Stimulated activated CD4-positive, alpha-beta T cell treated with anti-CD3 and anti-CD28 coated beads, Interleukin-4, amount 100 ng/mL, for 24 hours (primary cell): ENCODE measurements around the gene MUC13.
A peak's percentile ranks its signal among the peaks of the same experiment; 100 is the strongest.

ENCODE experiments used
- DNase-seq: peaks from one replicate; pipeline ENCODE4 v3.0.0-alpha.2; 2020

The MUC13 gene

DNA sequence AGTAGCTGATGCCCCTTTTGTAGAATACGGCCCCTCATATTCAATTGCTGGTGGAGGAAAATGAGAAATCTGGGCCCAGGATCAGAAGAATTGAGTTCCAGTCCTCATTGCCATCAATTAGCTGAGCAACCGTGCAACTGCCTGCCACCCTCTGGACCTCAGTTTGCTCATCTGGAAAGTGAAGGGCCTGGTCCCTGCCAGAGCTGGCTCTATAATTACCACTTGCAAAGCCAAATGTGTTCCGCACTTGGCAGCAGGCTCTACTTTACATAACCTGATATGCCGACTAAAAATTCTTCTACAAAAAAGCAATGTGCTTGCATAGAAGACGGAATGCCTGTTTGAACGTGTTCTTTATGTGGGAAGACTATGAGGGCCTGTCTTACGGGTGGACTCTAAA is 38.8 kb downstream of the MUC13 start:
- DNase-seq: no peak

DNA sequence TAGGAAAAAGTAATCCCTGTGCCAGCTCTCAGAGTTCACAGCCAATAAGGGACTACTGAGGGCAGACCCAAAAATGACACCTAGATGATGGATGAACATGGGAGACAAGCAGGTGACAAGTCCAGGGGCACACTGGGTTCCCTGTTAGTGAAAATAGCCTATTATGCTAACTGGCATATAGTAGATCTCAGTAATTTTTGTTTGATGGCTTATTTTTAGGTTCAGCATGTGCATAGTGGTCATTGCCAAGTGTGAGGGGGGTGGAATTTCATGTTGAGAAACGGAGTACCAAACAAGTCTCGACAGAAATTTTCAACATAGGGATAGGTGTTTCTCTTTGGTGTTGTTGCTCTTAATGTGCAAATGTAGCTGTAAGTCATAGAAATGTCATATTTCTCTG is 41.0 kb downstream of the MUC13 start:
- DNase-seq: no peak

DNA sequence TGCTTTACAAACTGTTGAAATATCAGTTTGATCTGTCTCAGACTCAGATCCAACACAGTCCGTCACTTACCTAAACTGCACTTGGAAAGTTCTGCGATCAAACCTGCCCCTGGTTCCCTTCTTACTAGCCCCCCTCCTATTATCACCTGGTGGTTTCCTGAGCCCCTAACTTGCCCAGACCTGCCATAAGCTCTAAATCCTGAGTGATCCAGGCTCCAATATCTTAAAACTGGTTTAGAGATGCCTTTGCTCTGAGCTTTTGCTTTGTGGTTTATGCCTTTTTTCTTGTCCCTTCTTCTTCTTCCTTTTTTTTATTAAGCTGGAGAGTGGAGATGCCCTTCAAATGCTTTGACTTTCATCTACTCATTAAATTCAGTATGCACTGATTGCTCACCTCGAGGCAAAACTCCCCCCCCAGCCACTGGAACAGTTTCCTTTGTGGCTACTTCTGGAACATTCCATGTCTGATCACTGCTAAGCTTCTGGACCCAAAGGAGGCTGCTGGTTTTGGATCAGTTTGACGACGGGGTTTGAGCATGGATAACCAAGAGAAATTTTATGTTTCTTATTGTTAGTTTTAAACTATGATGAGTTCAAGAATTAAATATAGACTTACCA is 43.9 kb downstream of the MUC13 start:
- DNase-seq: no peak

DNA sequence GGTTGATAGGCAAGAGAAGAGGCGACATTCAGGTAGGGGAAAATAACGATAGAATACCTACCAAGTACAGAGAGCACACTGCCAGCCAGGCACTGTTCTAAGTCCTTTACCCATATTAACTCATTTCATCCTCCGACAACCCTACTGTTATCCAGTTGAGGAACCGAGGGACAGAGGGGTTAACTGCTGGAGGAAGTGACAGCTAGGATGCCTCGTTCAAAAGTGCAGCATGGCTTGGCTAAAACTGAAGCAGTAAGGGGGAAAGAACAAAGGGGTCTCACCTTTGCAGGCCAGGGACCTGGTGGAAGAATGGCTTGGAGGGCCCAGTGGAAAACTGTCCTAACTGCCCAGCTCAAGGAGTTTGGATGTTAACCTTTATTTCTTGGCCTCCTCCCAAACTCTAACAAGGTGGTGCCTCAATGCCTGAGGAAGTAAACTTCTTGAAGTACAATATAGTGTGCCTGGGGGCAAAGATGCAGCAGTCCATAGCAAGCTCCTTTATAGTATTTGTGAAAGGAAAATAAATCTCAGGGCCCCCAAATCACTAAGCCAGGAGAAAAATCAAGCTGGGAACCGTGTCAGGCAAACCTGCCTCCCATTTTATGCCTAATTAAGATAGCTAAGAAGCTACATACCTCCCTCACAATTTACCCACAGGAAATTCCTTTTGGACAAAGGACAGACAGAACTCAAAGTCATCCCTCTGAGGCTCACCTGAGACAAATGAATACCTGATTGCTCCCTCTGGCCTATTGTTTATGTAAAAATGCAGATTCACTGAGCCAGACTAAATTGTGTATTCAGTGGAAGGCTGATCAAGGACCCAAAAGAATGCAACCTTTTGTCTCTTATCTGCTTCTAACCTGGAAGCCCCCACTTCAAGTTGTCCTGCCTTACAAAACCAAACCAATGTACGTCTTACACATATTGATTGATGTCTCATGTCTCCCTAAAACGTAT is 45.8 kb downstream of the MUC13 start:
- no peak for DNase-seq

DNA sequence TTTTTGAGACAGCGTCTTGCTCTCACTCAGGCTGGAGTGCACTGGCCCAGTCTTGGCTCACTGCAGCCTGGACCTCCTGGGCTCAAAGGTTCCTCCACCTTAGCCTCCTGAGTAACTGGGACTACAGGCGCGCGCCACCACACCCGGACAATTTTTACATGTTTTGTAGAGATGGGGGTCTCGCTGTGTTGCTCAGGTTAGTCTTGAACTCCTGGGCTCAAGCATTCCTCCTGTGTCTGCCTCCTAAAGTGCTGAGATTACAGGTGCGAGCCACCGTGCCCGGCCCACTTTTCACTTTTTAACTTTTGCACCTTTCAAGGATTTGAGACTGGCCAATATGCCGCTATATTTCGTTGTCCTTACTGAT is 46.6 kb downstream of the MUC13 start:
- no peak for DNase-seq

DNA sequence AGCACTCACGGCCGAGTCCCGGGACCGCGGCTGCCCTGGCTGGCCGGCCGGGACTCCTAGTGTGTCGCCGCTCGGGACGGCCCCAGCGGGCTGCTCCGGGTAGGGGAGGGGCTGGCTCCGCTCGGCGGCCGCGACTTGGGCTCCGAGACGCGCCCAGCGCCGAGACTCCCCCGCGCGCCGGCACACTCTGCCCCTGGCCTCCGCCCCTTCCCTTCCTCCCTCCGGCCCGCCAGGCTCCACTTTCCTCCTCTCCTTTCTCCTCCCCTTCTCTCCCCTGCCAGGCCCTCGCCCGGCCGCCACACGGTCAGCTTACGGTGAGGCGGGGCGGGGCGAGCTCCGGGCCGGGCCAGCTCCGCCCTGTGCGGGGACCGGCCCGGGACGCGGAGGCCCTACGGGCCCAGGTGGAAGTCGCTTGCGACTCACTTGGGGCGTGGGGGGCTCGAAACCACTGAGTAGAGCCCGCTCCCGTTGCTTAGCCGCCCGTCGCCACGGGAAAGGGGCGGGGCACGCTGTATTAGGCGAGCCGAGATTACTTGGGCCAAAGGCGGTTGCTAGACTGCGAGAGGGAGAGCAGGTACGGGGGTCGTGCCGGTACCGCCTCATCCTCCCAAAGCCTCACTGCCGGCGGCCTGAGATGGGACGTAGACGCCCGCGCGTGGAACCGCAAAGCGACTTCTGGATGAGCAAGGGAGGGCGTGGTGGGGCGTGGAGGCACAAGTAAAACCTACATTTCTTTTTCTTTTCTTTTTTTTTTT is 47.2 kb downstream of the MUC13 start, which contains the start of gene ITGB5:
ITGB5 (minus strand) TSS at position 189 of the 755 bp plus-strand sequence. CDS start 365 bp downstream, outside the sequence.
- peak; percentile 17 for DNase-seq

DNA sequence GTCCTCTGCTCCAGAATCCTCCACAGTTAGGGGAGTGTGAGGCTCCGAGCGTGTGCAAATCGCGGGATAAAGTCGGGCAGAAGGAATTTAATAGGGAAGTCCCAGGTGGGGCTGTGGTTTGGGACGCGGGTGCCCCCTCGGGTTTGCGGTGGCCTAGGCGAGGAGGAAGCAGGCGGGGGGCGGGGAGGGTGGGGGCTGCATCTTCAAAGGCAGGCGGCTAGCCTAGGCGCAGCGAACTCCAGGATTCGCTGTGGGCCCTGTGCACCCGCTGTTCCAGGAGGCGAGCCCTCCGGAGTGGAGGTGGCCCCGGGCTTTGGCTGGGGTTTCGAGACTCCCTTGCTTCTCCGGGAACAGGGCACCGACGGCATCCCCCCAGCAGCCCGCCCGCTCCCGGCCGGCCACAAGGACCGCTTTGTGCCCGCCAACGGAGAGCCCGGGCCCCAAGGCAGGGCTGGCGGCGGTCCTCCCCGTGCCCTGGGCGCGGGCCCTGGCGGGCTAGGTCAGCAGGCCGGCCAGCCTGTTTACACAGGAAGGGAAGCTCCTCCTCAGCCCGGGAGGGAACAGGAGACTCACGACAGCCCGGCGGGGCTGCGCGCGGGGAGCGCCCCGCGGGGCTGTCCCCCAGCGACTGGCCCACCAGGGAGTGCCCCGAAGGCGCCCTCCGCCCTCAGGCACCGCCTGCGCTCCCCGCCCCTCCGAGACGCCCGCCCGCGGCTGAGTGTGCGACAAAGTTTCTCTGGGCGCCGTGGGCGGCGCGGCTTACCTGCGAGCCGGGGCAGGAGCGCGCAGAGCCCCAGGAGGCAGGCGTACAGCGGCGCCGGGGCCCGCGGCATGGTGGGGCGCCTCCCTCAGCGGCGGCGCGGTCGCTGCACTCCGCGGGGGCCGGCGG is 48.1 kb downstream of the MUC13 start:
- peak; percentile 17 for DNase-seq

DNA sequence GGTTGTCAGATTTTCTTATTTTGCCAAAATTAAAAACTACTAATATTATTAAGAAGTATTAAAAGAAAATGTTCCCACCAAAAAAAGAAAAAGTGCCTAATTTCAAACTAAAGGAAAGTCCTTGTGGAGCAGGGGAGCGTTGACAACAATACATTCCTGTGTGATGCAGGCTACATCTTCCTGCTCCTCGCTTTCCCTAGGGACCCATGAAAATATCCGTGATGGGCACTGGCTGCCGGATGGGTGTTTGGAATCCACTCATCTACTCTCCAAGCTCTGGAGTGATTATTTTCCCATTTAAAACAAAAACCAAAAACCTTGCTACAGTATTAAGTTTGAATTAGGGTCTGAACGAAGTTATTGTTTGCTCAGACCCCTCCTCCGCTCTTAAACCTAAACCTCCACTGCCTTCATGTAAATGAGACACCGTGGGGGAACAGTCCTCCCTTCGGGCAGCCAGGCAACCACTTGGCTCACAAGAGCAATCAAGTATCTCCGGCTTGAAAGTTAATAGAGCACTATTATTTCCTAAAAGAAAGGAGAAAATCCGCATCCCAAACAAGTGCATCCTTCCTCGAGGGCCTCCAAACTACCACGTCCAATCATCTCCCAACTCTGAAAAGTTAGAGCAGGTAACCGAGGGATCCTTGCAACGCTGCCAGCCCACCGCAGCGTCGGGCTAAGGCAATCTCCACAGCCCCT is 48.9 kb downstream of the MUC13 start:
- no peak for DNase-seq

DNA sequence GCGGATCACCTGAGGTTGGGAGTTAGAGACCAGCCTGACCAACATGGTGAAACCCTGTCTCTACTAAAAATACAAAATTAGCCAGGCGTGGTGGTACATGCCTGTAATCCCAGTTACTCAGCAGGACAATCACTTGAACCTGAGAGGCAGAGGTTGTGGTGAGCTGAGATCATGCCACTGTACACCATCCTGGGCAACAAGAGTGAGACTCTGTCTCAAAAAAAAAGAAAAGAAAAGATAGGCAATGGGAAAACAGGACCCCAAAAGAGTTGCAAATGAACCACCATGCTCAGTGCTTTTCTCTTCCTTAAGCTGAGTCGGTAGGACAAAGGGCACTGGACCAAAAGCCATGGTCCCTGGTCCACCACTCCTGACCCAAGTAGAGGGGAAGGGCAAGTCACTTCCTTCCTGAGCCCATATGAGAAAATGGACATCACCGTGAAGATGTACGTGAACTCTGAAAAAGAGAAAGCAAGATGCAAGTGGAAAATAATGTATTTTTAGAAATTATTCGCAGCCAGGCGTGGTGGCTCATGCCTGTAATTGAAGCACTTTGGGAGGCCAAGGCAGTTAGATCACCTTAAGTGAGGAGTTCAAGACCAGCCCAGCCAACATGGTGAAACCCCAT is 50.0 kb downstream of the MUC13 start:
- DNase-seq: no peak

DNA sequence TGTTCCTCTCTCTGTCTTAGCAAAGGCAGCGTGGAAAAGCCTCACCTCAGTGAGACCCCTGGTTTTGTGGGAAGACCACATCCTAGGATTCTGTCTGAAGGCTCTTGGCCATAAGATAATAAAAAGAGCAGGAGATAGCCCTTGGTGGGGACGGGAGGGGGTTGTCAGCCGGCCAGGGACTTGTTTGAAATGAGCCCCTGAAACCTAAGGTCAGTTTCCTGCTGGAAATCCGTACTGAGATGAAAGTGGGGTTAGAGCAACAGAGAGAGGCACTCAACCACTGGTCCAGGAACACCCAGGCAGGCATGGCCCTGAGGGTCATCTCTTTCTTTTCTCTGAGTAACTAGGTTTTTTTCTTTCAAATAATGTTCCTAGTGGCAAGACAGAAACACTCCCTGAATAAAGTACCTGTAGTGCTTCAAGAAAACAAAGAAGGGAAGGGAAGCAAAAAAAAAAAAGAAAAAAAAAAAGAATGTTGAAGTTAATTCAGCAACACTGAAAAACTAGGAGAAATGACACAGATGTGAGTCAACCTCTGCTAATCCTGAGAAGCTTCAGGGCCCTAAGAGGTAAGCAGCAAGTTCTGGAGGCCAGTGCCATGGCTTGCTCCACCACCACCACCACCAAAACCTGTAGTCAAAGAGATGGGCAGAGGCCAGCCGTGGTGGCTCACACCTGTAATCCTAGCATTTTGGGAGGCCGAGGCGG is 50.6 kb downstream of the MUC13 start:
- DNase-seq: no peak

DNA sequence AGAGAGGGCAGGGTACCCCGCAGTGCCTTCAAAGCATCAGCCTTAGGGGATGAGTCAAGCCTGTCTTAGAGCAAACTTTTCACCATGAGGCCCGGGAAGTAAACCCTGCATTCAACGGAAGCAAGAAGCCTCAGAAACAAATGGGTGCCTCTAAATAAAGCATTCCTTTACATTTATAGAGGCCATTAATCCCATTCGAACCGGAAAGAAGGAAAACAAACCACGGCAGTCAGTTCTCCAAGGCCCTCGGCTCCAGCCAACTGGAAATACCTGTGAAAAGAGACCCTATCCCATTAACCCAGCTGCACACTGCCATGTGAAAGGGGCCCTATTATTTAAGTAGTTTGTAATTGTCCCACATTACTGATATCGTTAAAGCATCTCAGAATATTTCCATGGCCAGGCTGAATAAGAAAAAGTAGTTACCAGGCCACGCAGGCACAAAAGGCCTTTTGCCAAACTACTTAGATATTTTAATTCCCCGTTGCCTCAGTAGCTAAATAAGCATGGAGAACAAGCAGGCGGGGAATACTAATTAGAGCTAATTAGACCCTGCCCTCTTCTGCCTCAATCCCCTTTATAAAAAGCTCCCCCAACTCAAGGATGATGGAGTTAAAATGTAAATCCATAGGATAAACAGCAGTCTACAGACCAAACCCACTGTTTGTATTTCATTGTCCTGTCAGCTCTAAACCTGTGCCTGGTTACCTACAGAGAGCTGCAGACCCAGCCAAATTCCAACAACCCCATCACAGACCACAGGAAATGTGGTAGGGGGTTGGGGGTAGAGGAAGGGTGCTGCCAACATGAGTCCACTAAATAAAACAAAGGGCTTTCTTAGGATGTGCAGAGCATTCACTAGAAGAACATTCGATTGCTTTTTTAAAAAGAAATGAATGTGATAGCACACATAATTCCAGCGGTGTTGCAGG is 51.5 kb downstream of the MUC13 start:
- DNase-seq: no peak

DNA sequence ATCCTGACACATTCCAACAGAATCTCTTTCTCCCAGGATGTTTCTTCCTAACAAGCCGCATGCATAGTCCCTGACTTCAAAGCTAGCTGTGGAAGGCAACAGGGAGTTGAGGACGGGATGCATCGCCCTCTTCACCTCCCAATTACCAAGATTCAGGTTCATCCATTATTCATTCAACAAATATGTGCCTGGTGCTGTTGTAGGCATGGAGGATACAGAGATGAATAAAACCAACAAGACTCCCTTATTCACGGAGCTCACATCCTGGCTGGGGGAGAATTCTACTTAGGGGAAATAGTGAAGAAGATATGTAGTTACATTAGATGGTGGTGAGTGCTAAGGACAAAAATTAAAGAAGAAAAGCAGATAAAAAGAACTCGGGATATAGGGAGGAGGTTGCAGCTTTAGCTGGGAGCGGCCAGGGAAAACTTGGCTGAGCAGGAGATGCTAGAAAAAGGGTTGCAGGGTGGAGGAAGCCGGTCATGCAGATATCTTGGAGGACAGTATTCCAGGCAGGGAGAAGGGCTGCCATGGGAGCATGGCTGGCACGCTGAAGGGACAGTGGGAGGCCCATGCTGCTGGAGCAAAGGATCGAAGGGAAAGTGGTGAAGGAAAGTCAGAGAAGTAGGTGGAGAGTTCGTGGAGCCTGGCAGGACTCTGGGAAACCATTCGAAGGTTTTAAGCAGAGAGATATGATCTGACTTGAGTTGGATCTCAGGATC is 52.4 kb downstream of the MUC13 start:
- DNase-seq: no peak

DNA sequence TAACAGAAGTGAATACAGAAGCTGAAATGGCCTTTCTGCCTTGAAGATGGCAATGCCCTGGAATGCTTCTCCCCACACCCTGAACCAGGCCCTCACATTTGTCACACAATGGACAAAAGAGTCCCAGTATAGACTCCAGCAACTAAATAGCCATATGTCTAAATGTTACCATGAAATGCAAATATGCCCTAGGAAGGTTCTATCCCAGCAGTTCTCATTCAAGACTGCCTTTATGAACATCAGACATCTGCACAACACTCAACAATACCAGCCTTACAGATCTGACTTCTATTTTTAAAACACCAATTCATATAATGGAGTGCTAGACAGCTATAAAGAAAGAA is 55.2 kb downstream of the MUC13 start:
- DNase-seq: no peak

DNA sequence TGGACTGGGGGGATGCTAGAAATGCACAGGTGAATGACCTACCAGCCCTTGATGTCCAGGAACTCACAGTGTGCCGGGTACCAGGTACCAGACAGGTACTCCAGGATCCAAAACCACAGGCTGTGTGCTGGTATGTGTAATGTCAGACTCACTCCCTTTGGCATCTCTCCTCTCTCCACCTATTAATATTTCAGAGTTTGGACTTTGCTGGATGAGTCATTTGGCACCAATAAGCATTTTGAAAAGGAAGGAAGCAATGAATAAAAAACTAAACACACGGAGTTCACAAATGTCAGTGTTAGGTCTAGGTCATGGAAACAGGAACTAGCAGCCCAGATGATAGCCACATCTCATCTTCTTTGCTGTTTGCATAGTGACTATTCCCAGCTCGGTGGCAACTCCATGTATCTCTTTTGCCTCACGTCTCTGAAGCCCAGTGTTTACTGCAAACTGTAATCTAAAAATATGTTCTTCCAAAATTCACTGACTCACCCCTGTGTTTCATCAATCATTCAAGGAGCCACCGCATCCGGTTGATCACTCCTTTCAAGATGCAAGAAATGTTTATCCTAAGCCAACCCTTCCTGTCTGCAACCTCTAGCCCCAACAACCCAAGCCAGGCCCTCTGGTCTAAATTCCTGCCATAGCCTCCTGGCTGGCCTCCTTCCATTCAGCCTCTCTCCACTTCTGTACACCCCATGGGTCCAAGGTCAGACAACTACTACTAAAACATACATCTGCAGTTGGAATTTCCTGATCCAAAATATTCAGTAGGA is 55.8 kb downstream of the MUC13 start:
- DNase-seq: no peak

DNA sequence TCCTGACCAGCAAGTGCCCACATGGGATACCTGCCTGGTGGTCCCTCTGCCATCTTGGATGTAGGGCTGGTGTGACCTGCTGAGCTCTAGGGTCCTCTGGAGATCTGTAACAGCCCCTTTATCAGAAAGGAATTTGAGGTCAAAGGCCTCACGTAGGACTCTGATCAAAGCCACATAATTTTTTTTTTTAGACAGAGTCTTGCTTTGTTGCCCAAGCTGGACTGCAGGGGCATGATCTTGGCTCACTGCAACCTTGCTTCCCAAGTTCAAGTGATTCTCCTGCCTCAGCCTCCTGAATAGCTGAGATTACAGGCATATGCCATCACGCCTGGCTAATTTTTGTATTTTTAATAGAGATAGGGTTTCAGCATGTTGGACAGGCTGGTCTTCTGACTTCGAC is 56.9 kb downstream of the MUC13 start:
- no peak for DNase-seq

DNA sequence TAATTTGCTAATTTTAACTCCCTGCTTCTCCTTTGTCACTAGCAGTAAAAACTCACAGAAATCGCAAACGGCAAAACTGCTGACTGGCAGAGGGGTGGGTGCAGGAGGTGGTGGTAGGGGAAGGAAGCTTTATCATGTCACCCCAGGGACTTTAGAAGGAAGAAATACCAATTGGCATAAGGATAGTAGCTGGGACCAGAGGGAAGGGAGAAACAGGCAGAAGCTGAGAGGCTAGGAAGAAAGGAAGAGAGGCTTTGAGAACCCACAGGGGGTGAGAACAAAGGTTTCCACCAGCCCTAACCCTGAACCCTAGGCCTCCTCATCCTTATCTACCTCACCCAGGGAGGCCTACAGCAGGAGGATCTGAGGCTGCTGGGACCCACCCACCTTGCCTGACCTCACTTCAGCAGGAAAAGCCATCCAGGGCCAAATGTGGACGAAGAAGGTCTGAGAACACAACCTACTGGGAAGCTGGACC is 58.1 kb downstream of the MUC13 start:
- no peak for DNase-seq

DNA sequence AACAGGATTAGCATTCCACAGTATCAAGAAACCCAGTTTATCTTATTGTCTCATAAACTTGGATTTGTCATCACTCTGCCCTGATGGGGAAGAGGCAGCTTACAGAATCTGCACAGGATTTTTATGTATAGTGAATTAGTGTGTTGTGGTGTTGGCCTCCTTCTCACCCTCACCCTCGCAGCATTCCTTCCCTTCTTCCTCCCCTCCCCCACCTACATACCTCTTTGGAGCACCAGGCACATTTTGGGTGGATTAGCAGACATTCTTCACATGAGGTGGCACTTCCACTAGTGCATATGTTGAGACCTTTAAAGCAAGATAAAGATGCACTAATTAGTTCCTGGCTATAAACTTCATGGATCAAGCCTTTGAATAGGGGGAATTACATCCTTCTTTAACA is 61.3 kb downstream of the MUC13 start:
- DNase-seq: no peak

DNA sequence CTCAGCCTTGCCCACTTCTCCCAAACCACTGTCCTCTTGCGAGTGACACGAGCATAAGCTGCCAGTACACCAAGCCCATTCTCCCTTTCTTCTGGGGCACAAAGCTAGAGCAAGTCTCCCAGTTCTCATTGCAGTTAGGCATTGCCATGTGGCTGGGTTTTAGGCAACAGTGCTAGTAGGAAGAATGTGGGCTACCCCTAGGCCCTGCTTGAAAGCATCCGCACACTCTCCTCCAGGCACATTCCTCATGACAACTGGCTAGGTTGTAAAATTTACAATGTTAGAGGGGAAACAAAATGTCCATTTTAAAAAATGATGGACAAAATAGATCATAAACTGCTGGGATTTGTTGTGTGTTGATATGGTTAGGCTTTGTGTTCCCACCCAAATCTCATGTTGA is 67.0 kb downstream of the MUC13 start:
- no peak for DNase-seq
